Fibroblast of the aortic adventitia (primary cell): ENCODE results near the gene SLC35B1. TPM values are rescaled to one million over a fixed set of nuclear protein-coding genes. Genes with fewer than 3 reads are reported as not detected.

Experiments used
- DNase-seq: peaks from one replicate; pipeline ENCODE4 v3.0.0-alpha.2; 2010; ENCODE audit warnings: low read depth
- H3K4me3 ChIP-seq: 2 replicates; pipeline ENCODE4 v1.5.1; 2011; ENCODE audit warnings: low read depth, mild to moderate bottlenecking, control low read depth, low read length, moderate library complexity
- CTCF ChIP-seq: IDR thresholded peaks from 2 replicates; pipeline ENCODE4 v1.5.1; 2011; ENCODE audit warnings: mild to moderate bottlenecking, low read length, control low read depth, inconsistent platforms; ENCODE audit not compliant: insufficient read depth
- total RNA-seq: library from RNA; depleted of rRNA; stranded (reverse); fragments of >200 nt; gene quantifications from 2 replicates; pipeline ENCODE4 v1.2.3, GENCODE V29; 2012; ENCODE audit warnings: low replicate concordance

The SLC35B1 gene
- total RNA-seq, 1 donor, result 59.7 TPM

- H3K4me3 ChIP-seq, result no peak overlapping the region
- peak; percentile 7 for DNase-seq
- no peak for TF ChIP-seq CTCF
Measured at GRCh38 chr17:49731435-49731831, 23.7 kb upstream of the SLC35B1 start.

- TF ChIP-seq CTCF, result no peak
Measured at GRCh38 chr17:49730785-49731434, 23.1 kb upstream of the SLC35B1 start.

GRCh38 chr17:49730078-49730784 is 22.5 kb upstream of the SLC35B1 start:
- TF ChIP-seq CTCF, result no peak
- peak; percentile 97 for DNase-seq
- H3K4me3 ChIP-seq, result no peak overlapping the region

More at GRCh38 chr17:49730785-49731434, 23.1 kb upstream of the SLC35B1 start:
- H3K4me3 ChIP-seq, result no peak overlapping the region
- peak; percentile 80 for DNase-seq

- H3K4me3 ChIP-seq, result no peak overlapping the region
- no peak for DNase-seq
- TF ChIP-seq CTCF, result no peak
Measured at GRCh38 chr17:49729069-49729468, 21.3 kb upstream of the SLC35B1 start.

- TF ChIP-seq CTCF, result no peak
- DNase-seq, result no peak
Measured at GRCh38 chr17:49728425-49728824, 20.7 kb upstream of the SLC35B1 start.

GRCh38 chr17:49727380-49727779 is 19.6 kb upstream of the SLC35B1 start:
- no peak overlapping the region for H3K4me3 ChIP-seq
- no peak for DNase-seq
- no peak for TF ChIP-seq CTCF

More at GRCh38 chr17:49728425-49728824, 20.7 kb upstream of the SLC35B1 start:
- no peak overlapping the region for H3K4me3 ChIP-seq
